NCI-H345 treated with DMSO at 0.1 percent for 48 hours (cell line): ENCODE results near the gene AUP1.
A peak's percentile ranks its signal among the peaks of the same experiment; 100 is the strongest.
"Not testable (repeated sequence)": the region's sequence is repeated elsewhere in the genome, so short reads cannot be mapped to it uniquely, and the experiment has no call there.

ENCODE experiments used
- DNase-seq: peaks from one replicate; lab custom pipeline; 2025; ENCODE audit not compliant: unreplicated experiment; lab: John Stamatoyannopoulos, UW

The AUP1 gene

GRCh38 chr2:74499267-74499939 is 30.1 kb downstream of the AUP1 start, which contains the start of gene LBX2:
Gene LBX2 (minus strand): TSS chr2:74499603. CDS start chr2:74499537, 66 bp downstream.
- DNase-seq = no peak

GRCh38 chr2:74498500-74499266 is 30.8 kb downstream of the AUP1 start:
- no peak for DNase-seq

- no peak for DNase-seq
Observed at GRCh38 chr2:74497777-74498499, 31.6 kb downstream of the AUP1 start.

GRCh38 chr2:74496997-74497776 is 32.3 kb downstream of the AUP1 start:
- DNase-seq = no peak

- no peak for DNase-seq
Observed at GRCh38 chr2:74495440-74495839, 34.1 kb downstream of the AUP1 start.

GRCh38 chr2:74493546-74493945 is 36.0 kb downstream of the AUP1 start:
- DNase-seq = no peak

GRCh38 chr2:74491648-74492544 is 37.6 kb downstream of the AUP1 start:
- no peak for DNase-seq

GRCh38 chr2:74489906-74490305 is 39.6 kb downstream of the AUP1 start:
- DNase-seq = no peak

DNA sequence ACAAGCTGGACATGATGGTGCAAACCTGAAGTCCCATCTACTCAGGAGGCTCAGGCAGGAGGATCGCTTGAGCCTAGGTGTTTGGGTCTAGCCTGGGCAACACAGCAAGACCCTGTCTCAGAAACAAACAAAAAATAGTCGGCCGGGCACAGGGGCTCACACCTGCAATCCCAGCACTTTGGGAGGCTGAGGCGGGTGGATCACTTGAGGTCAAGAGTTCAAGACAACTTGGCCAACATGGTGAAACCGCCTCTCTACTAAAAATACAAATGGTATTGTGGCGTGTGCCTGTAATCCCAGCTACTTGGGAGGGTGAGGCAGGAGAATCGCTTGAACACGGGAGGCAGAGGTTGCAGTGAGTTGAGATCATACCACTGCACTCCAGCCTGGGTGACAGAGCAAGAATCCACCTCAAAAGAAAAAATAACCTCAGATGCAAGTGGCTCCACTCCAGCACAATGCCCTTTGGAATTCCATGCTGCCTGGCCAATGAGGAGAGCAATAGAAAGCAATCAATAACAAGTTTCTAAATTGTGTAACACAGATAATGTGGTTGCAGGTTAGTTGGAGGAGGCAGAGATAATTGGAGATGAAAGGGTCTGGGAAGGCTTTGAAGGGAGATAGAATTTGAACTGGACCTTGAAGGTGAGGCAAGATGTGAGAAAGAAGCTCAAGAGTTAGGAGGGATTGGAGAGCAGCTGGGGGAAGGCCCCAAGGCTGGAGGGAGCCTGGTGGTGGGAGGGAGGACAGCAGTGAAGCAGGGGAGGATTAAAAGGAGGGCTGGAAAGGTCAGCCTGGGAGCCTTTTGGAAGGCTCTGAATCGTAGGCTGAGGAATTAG is 40.6 kb downstream of the AUP1 start:
- no peak for DNase-seq

- DNase-seq = no peak
Observed at GRCh38 chr2:74486141-74486540, 43.4 kb downstream of the AUP1 start.

GRCh38 chr2:74483675-74484164 is 45.8 kb downstream of the AUP1 start:
- DNase-seq = not testable (repeated sequence)

DNA sequence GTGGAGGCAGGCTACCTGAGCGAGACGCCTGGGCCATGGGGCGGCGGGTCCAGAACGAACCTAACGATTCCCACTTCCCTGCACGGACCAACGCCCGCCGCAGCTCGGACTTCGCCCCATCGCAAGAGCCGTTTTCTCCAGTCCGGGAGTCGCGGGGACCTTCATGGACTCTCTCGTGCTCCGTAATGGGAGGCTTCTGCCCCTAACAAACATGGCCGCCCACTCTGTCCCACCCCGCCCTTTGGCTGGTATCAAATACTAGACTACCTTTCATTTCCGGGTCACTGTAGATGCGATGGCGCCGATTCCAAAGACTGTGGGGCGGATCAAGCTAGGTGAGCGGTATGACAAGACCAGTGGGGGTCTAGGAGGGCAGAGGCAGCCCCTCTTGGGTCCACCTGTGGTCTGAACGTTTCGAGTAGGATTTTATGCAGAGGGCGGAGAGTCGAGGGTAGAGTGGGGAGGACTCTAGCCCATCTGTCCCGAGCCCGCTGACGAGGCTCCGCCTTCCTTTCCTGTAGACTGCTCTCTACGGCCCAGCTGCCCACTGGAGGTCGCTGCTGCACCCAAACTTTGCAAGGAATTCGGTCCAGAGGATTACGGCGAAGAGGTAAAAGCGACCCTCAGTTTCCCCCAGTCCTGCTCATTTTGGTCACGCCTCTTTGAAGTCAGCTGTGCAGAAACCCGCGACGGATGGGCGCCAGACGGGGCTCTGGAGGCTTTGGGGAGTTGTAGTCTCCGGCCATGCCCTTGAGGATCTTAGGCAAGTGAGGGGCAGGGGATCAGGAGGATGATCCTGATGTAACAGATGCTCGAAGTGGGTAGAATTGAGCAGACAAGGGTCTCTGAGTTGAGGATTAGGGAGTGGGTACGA is 46.5 kb downstream of the AUP1 start, which contains the start of the genes CCDC142 and TTC31:
Gene CCDC142 (minus strand): TSS at position 198 of the 874 bp plus-strand sequence. CDS start 161 bp downstream, at position 37.
Gene TTC31 (plus strand): TSS at position 281 of the 874 bp plus-strand sequence. CDS start 15 bp downstream, at position 296.
- DNase-seq = peak; percentile 95

- no peak for DNase-seq
Observed at GRCh38 chr2:74481961-74482800, 47.3 kb downstream of the AUP1 start.

DNA sequence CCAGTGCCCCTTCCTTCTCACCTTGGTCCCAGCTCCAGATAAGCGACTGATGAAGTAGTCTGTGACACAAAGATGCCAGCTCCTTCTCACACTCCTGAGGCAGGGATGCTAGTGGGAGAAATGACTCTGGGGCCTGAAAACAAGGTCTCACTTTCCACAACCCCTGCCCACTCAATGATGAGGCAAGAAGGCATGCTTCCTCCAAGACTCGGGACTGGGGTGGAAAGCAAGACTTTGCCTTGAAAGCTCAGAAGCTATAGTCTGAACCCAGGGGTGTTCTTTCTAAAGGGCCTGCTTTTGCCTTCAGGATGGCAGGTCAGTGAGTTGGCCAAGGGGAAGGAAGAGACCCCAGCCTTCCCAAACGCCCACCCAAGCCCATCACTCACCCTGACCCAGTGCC is 48.1 kb downstream of the AUP1 start:
- DNase-seq = no peak
